ENCODE results near the gene KIF21B.

DNA sequence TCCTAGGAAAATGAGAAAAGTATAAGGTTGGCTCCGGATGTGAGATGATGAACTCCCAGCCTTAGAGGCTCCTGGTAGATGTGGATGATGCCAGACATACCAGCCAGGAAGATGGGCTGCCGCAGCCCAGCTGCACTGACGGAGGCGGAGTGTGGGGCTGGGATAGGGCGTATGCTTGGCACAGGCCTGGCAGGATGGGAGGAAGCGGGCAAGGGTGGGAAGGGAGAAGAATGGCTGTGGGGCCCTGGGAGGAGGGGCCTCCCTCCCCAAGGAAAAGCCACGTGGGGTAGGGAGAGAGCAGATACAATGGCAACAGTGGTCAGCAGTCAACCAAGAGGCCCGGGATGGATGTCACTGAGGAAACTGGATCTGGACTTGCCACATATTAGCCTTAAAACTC is 41.3 kb upstream of the KIF21B start:
- TF ChIP-seq GATA2 (IDR thresholded peaks at IDR 0.05; ENCODE audit: low read depth, low read length) (no peak), GATA3 (IDR thresholded peaks at IDR 0.05; ENCODE audit: low read depth, low read length) (no peak)

All from SH-SY5Y (cell line).